ENCODE measurements around the gene UBTD1.

DNA sequence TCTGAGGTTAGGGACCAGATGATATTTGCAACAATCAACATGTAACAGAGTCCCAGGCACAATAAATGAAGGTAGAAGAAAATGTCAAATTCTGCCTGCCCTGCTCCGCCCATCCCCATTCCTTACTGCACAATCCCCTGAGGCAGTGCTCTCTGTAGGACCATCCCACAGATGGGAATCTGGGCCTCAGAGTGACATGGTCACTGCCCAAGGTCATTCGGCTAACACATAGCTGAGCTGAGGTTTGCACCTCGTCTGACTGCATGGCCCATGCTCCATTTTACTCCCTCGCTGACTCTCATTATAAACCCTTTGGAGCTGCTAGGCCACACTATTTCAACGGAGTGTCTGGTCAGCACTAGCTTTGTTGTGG lies 86.7 kb downstream of the UBTD1 start:
- TF ChIP-seq, protein P1, sequence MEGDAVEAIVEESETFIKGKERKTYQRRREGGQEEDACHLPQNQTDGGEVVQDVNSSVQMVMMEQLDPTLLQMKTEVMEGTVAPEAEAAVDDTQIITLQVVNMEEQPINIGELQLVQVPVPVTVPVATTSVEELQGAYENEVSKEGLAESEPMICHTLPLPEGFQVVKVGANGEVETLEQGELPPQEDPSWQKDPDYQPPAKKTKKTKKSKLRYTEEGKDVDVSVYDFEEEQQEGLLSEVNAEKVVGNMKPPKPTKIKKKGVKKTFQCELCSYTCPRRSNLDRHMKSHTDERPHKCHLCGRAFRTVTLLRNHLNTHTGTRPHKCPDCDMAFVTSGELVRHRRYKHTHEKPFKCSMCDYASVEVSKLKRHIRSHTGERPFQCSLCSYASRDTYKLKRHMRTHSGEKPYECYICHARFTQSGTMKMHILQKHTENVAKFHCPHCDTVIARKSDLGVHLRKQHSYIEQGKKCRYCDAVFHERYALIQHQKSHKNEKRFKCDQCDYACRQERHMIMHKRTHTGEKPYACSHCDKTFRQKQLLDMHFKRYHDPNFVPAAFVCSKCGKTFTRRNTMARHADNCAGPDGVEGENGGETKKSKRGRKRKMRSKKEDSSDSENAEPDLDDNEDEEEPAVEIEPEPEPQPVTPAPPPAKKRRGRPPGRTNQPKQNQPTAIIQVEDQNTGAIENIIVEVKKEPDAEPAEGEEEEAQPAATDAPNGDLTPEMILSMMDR (IDR thresholded peaks at IDR 0.05 in 8 of 11, conservative IDR thresholded peaks at IDR 0.05 in 3 of 11), result no peak
- no peak for TF ChIP-seq POLR2AphosphoS5 (IDR thresholded peaks at IDR 0.05)

All from spleen (tissue), 7 donors.